Stomach (tissue), 9 donors: ENCODE results near the gene EFCC1. TPM values are rescaled to one million over a fixed set of nuclear protein-coding genes. Genes with fewer than 3 reads are reported as not detected.
A peak's percentile ranks its signal among the peaks of the same experiment; 100 is the strongest.

Source experiments
- DNase-seq, 2 donors: peaks; one replicate each; pipeline versions ENCODE4 v3.0.0 to v3.0.0-alpha.2; 2013 to 2019
- H3K27ac ChIP-seq, 5 donors: fragments of 200-600 bp in 4 of 5; sonication (generic) in 4 of 5; one replicate each; pipeline ENCODE4 v1.5.1; 2013 to 2019; ENCODE audit warnings: mild to moderate bottlenecking in 1 of 5, moderate library complexity in 1 of 5
- H3K27me3 ChIP-seq, 3 donors: fragments of 200-600 bp; sonication (generic); one replicate each; pipeline ENCODE4 v1.5.1; 2017 to 2019; ENCODE audit warnings: mixed run types in 1 of 3
- H3K36me3 ChIP-seq, 4 donors: fragments of 200-600 bp; sonication (generic); 1 replicate in 3 of 4; 2 replicates in 1 of 4; pipeline ENCODE4 v1.5.1; 2016 to 2019
- H3K4me1 ChIP-seq, 4 donors: fragments of 200-600 bp; sonication (generic); one replicate each; pipeline ENCODE4 v1.5.1; 2016 to 2019
- H3K4me3 ChIP-seq, 4 donors: fragments of 200-600 bp; sonication (generic) in 3 of 4; one replicate each; pipeline ENCODE4 v1.5.1; 2016 to 2019; ENCODE audit warnings: mild to moderate bottlenecking in 1 of 4
- H3K9me3 ChIP-seq, 4 donors: fragments of 200-600 bp; sonication (generic); one replicate each; pipeline ENCODE4 v1.5.1; 2016 to 2019
- EP300 ChIP-seq: sonication (generic); formaldehyde crosslinking; IDR thresholded peaks from one replicate; pipeline ENCODE4 v1.6.1; 2017; ENCODE audit warnings: antibody characterized with exemption
- POLR2A ChIP-seq, 4 donors: fragments of 450-650 bp; IDR thresholded peaks; one replicate each; pipeline ENCODE4 v1.6.1; 2016; ENCODE audit warnings: antibody characterized with exemption in 4 of 4, control low read depth in 2 of 4, mild to moderate bottlenecking in 1 of 4, moderate library complexity in 1 of 4
- POLR2AphosphoS5 ChIP-seq, 3 donors: sonication (generic); formaldehyde crosslinking; IDR thresholded peaks; one replicate each; pipeline ENCODE4 v1.6.1; 2016; ENCODE audit warnings: antibody characterized with exemption in 3 of 3
- WGBS, 5 donors: extraction: QIAGEN DNeasy Blood & Tissue Kit in 3 of 5; methylation state at CpG; one replicate each; pipeline versions ENCODE4 v1.1.5 to v1.1.7; 2013 to 2018; 5-methylcytosine and 5-hydroxymethylcytosine counted together
- intact Hi-C: fragments of 100-400 bp; cut with DNase I; formaldehyde crosslinking; loops from one replicate; pipeline ENCODE4 v1.15.1; 2023; ENCODE audit warnings: low total_unique reads
- polyA plus RNA-seq, 3 donors: library from polyadenylated mRNA; stranded (reverse); fragments of 200-250 nt; gene quantifications; one replicate each; pipeline ENCODE4 v1.2.3, GENCODE V29; 2013
- total RNA-seq, 5 donors: library from RNA; depleted of rRNA; stranded (reverse); fragments of >200 nt; gene quantifications; one replicate each; pipeline versions ENCODE4 v1.1.0 to v1.2.3, GENCODE V29; 2014 to 2016
- TF ChIP-seq, protein P1 (sequence below), 7 experiments: fragments of 450-650 bp in 4 of 7; fragments of 200-600 bp in 3 of 7; sonication (generic) in 3 of 7; IDR thresholded peaks; one replicate each; pipeline ENCODE4 v1.5.1; 2016 to 2019; ENCODE audit warnings: antibody characterized with exemption in 7 of 7, control low read depth in 2 of 7, mild to moderate bottlenecking in 1 of 7
- donor health status: healthy with polysubstance abuse.
- donor health status: Bipolar disorder and iron deficiency.
- donor health status: healthy.

Gene EFCC1
- total and polyA plus RNA-seq, 8 donors = 1.0 to 13.9 (median 9.2) TPM

- WGBS, 5 donors = 88 to 94% (median 92%) methylated on average over 3 to 5 of the region's 5 CpGs
- Histone ChIP-seq H3K27ac (no peak overlapping the region), H3K36me3 (no peaks in the 10 kb centered on the region), H3K9me3 (no peaks in the 10 kb centered on the region), H3K27me3 (peaks cover 4 to 18% (median 15%) of the 10 kb centered on the region in 3 donors), H3K4me3 (no peak overlapping the region), H3K4me1 (peaks cover 17 to 40% (median 35%) of the 10 kb centered on the region in 4 donors)
- no peak for DNase-seq
- TF ChIP-seq POLR2AphosphoS5 (IDR thresholded peaks at IDR 0.05) (no peak), POLR2A (IDR thresholded peaks at IDR 0.05) (no peak), EP300 (no peak)
- TF ChIP-seq, protein P1, sequence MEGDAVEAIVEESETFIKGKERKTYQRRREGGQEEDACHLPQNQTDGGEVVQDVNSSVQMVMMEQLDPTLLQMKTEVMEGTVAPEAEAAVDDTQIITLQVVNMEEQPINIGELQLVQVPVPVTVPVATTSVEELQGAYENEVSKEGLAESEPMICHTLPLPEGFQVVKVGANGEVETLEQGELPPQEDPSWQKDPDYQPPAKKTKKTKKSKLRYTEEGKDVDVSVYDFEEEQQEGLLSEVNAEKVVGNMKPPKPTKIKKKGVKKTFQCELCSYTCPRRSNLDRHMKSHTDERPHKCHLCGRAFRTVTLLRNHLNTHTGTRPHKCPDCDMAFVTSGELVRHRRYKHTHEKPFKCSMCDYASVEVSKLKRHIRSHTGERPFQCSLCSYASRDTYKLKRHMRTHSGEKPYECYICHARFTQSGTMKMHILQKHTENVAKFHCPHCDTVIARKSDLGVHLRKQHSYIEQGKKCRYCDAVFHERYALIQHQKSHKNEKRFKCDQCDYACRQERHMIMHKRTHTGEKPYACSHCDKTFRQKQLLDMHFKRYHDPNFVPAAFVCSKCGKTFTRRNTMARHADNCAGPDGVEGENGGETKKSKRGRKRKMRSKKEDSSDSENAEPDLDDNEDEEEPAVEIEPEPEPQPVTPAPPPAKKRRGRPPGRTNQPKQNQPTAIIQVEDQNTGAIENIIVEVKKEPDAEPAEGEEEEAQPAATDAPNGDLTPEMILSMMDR (IDR thresholded peaks at IDR 0.05) = no peak
- intact Hi-C loops = no loop called here
These were observed 4.4 kb upstream of the EFCC1 start for GRCh38 chr3:128996726-128997125.

GRCh38 chr3:128997486-128998133, 3.5 kb upstream of the EFCC1 start:
- Histone ChIP-seq H3K36me3 (no peaks in the 10 kb centered on the region), H3K9me3 (no peaks in the 10 kb centered on the region), H3K4me3 (no peak overlapping the region), H3K27me3 (peaks cover 7 to 27% (median 24%) of the 10 kb centered on the region in 3 donors), H3K27ac (no peak overlapping the region), H3K4me1 (peaks cover 26 to 49% (median 44%) of the 10 kb centered on the region in 4 donors)
- TF ChIP-seq POLR2AphosphoS5 (IDR thresholded peaks at IDR 0.05) (no peak), EP300 (no peak), POLR2A (IDR thresholded peaks at IDR 0.05) (no peak)
- TF ChIP-seq, protein P1 (IDR thresholded peaks at IDR 0.05) = no peak
- no peak for DNase-seq
- intact Hi-C loops = no loop called here
- 71 to 84% (median 82%) methylated on average over 4 of the region's 4 CpGs for WGBS, 5 donors

GRCh38 chr3:128998561-128998960, 2.5 kb upstream of the EFCC1 start:
- 53 to 71% (median 67%) methylated on average over 3 of the region's 3 CpGs for WGBS, 5 donors
- H3K9me3 ChIP-seq = no peaks in the 10 kb centered on the region
- peaks cover 7 to 36% (median 33%) of the 10 kb centered on the region in 3 donors for H3K27me3 ChIP-seq
- H3K27ac ChIP-seq = no peak overlapping the region
- no peak overlapping the region for H3K4me3 ChIP-seq
- H3K4me1 ChIP-seq = peaks cover 27 to 50% (median 45%) of the 10 kb centered on the region in 4 donors
- intact Hi-C loops = no loop called here
- no peak for DNase-seq
- no peak for TF ChIP-seq EP300
- no peak for TF ChIP-seq POLR2A (IDR thresholded peaks at IDR 0.05)
- TF ChIP-seq, protein P1 (IDR thresholded peaks at IDR 0.05) = no peak
- H3K36me3 ChIP-seq = no peaks in the 10 kb centered on the region

DNA sequence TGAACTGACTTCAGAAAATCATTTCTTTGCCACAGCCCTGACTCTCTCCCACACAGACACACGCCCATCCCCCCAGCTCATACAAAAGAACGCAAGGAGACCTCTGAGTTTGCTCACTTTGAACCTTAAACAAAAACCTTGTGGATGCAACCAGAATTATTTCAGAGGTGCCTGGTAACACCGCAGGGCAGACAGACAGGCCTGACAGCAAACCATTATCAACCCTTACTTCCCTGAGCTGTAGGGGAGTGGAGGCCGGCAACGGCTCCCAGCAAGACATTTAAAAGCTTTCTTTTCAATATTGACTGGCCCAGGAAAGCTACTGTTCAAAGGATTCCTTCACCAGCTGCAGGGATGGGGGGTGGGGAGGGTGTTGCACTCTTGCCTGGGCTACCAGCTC, 2.0 kb upstream of the EFCC1 start:
- Histone ChIP-seq H3K36me3 (no peaks in the 10 kb centered on the region), H3K4me3 (no peak overlapping the region), H3K27me3 (peaks cover 7 to 42% (median 34%) of the 10 kb centered on the region in 3 donors), H3K27ac (no peak overlapping the region), H3K4me1 (peaks cover 28 to 50% (median 45%) of the 10 kb centered on the region in 4 donors), H3K9me3 (no peaks in the 10 kb centered on the region)
- 33 to 68% (median 50%) methylated on average over 5 of the region's 5 CpGs for WGBS, 5 donors
- intact Hi-C loops = no loop called here
- peak in 1 of 2 donors; percentile 22 for DNase-seq
- TF ChIP-seq POLR2A (IDR thresholded peaks at IDR 0.05) (no peak), EP300 (no peak), POLR2AphosphoS5 (IDR thresholded peaks at IDR 0.05) (no peak)
- TF ChIP-seq, protein P1 (IDR thresholded peaks at IDR 0.05) = no peak
